SK-N-MC (cell line): ENCODE data around the gene CCT7.
"Not testable (repeated sequence)": the region's sequence is repeated elsewhere in the genome, so short reads cannot be mapped to it uniquely, and the experiment has no call there.

ENCODE experiments used
- DNase-seq: peaks from one replicate; pipeline ENCODE4 v3.0.0-alpha.2; 2011; ENCODE audit warnings: low read depth, low spot score
- H3K27ac ChIP-seq: fragments of 200-600 bp; sonication (generic); 2 replicates; pipeline ENCODE4 v1.5.1; 2016; ENCODE audit warnings: mixed run types
- H3K36me3 ChIP-seq: fragments of 200-600 bp; sonication (generic); 2 replicates; pipeline ENCODE4 v1.6.1; 2017; ENCODE audit warnings: antibody characterized with exemption, low read length, mixed read lengths; ENCODE audit not compliant: insufficient read depth
- H3K4me3 ChIP-seq: fragments of 200-600 bp; sonication (generic); 2 replicates; pipeline ENCODE4 v1.5.1; 2016
- H3K9ac ChIP-seq: fragments of 200-600 bp; sonication (generic); 2 replicates; pipeline ENCODE4 v1.8.0; 2017; ENCODE audit warnings: mixed run types, mixed read lengths; ENCODE audit not compliant: insufficient read length
- H3K9me3 ChIP-seq: fragments of 200-600 bp; sonication (generic); 2 replicates; pipeline ENCODE4 v1.6.1; 2017; ENCODE audit warnings: low read depth, mild to moderate bottlenecking, antibody characterized with exemption, low read length, moderate library complexity, mixed read lengths
- EZH2 ChIP-seq: fragments of 200-600 bp; sonication (generic); IDR thresholded peaks from one replicate; pipeline ENCODE4 v1.6.1; 2017; ENCODE audit warnings: antibody characterized with exemption
- FOXP2 ChIP-seq: optimal IDR thresholded peaks from 2 replicates; pipeline ENCODE3; 2011; ENCODE audit warnings: mild to moderate bottlenecking, moderate library complexity; ENCODE audit not compliant: insufficient read depth; ENCODE audit errors: extremely low read length, control extremely low read depth
- POLR2AphosphoS5 ChIP-seq: IDR thresholded peaks from 2 replicates; pipeline ENCODE4 v1.6.1; 2012; ENCODE audit warnings: mild to moderate bottlenecking, low read depth, low read length, borderline replicate concordance

The CCT7 gene

GRCh38 chr2:73233932-73234832 is at the start of gene CCT7:
TSS of gene CCT7 (plus strand) at chr2:73234308. CDS start at chr2:73234379, 71 bp downstream.
- DNase-seq, result peak; percentile 84
- Histone ChIP-seq H3K27ac (peak within 1 kb of the TSS; percentile 89), H3K36me3 (peaks cover 36% of the 10 kb centered on the region), H3K9ac (peak within 1 kb of the TSS; percentile 99), H3K9me3 (no peaks in the 10 kb centered on the region), H3K4me3 (peak within 1 kb of the TSS; percentile 94)
- TF ChIP-seq POLR2AphosphoS5 (peak; percentile 97), FOXP2 (no peak)

GRCh38 chr2:73185965-73186364 is 48.1 kb upstream of the CCT7 start:
- Histone ChIP-seq H3K9ac (no peak overlapping the region), H3K4me3 (no peak overlapping the region), H3K9me3 (no peaks in the 10 kb centered on the region), H3K36me3 (no peaks in the 10 kb centered on the region), H3K27ac (no peak overlapping the region)
- DNase-seq, result no peak
- TF ChIP-seq EZH2, result no peak
- TF ChIP-seq POLR2AphosphoS5, result no peak
- TF ChIP-seq FOXP2, result no peak

- Histone ChIP-seq H3K27ac (no peak overlapping the region), H3K9ac (no peak overlapping the region), H3K4me3 (no peak overlapping the region), H3K9me3 (no peaks in the 10 kb centered on the region), H3K36me3 (no peaks in the 10 kb centered on the region)
- DNase-seq, result no peak
- TF ChIP-seq EZH2 (no peak), POLR2AphosphoS5 (no peak), FOXP2 (no peak)
Measured at GRCh38 chr2:73187549-73187948, 46.6 kb upstream of the CCT7 start.

GRCh38 chr2:73197579-73197978 is 36.5 kb upstream of the CCT7 start:
- no peak for DNase-seq
- H3K9me3 ChIP-seq, result no peaks in the 10 kb centered on the region
- no peak for TF ChIP-seq EZH2
- TF ChIP-seq POLR2AphosphoS5, result no peak
- TF ChIP-seq FOXP2, result no peak

GRCh38 chr2:73200281-73200680 is 33.8 kb upstream of the CCT7 start:
- not testable (repeated sequence) for H3K9ac ChIP-seq, H3K36me3 ChIP-seq, H3K9me3 ChIP-seq, DNase-seq, H3K4me3 ChIP-seq, H3K27ac ChIP-seq

More at GRCh38 chr2:73197579-73197978, 36.5 kb upstream of the CCT7 start:
- Histone ChIP-seq H3K9ac (no peak overlapping the region), H3K27ac (no peak overlapping the region), H3K4me3 (no peak overlapping the region), H3K36me3 (no peaks in the 10 kb centered on the region)

GRCh38 chr2:73202156-73203054 is 31.7 kb upstream of the CCT7 start, which contains the start of gene NOTO:
TSS of gene NOTO (plus strand) at chr2:73202574. CDS start at chr2:73202667, 93 bp downstream.
- no peak within 1 kb of the TSS for H3K27ac ChIP-seq
- H3K4me3 ChIP-seq, result no peak within 1 kb of the TSS
- no peak within 1 kb of the TSS for H3K9ac ChIP-seq

GRCh38 chr2:73203055-73203681 is 30.9 kb upstream of the CCT7 start:
- H3K36me3 ChIP-seq, result no peaks in the 10 kb centered on the region
- DNase-seq, result no peak
- no peaks in the 10 kb centered on the region for H3K9me3 ChIP-seq
- no peak overlapping the region for H3K9ac ChIP-seq
- no peak overlapping the region for H3K27ac ChIP-seq
- no peak for TF ChIP-seq FOXP2
- no peak for TF ChIP-seq EZH2
- no peak for TF ChIP-seq POLR2AphosphoS5
- H3K4me3 ChIP-seq, result no peak overlapping the region

More at GRCh38 chr2:73202156-73203054, 31.7 kb upstream of the CCT7 start, which contains the start of gene NOTO:
- TF ChIP-seq EZH2 (no peak), FOXP2 (no peak), POLR2AphosphoS5 (no peak)
- DNase-seq, result no peak
- Histone ChIP-seq H3K9me3 (no peaks in the 10 kb centered on the region), H3K36me3 (no peaks in the 10 kb centered on the region)

GRCh38 chr2:73205611-73206010 is 28.5 kb upstream of the CCT7 start:
- H3K36me3 ChIP-seq, result no peaks in the 10 kb centered on the region
- no peak for DNase-seq
- TF ChIP-seq EZH2 (no peak), POLR2AphosphoS5 (no peak), FOXP2 (no peak)
- no peaks in the 10 kb centered on the region for H3K9me3 ChIP-seq
- H3K27ac ChIP-seq, result no peak overlapping the region
- no peak overlapping the region for H3K9ac ChIP-seq
- H3K4me3 ChIP-seq, result no peak overlapping the region
